ENCODE measurements around the gene PPP1R16B. TPM values are rescaled to one million over a fixed set of nuclear protein-coding genes. Genes with fewer than 3 reads are reported as not detected.

PPP1R16B gene
- total and polyA plus RNA-seq, 10 of the 15 experiments (the other 5 are each of a cell fraction or from before 2014, with no cell fraction given) = 13.4 to 90.2 (median 66.7) TPM

- peak in 1 of 2 experiments; percentile 39; a peak in 1 of 4 replicates for TF ChIP-seq IKZF2 (IDR thresholded peaks at IDR 0.05)
- TF ChIP-seq EP300 (IDR thresholded peaks at IDR 0.05; ENCODE audit: borderline replicate concordance in 1 of 2, control insufficient read depth in 1 of 2, low read depth in 2 of 2, low read length in 2 of 2) = peak in 1 of 2 experiments; percentile 56; a peak in 2 of 4 replicates
- peak; percentile 14; the same call in 1 of the 2 replicates for TF ChIP-seq DPF2 (IDR thresholded peaks at IDR 0.05)
- no peak for TF ChIP-seq E2F4 (IDR thresholded peaks at IDR 0.05; ENCODE audit: low read depth, low read length)
- no peak for TF ChIP-seq EZH2 (IDR thresholded peaks at IDR 0.05; ENCODE audit: borderline replicate concordance, control insufficient read depth, low read depth, low read length)
- no peak for TF ChIP-seq SREBF2 (IDR thresholded peaks at IDR 0.05; ENCODE audit: low read length)
- 0 out of 2 replicates have a peak, but pooled peaks have one; percentile 37 for TF ChIP-seq ATF2 (IDR thresholded peaks at IDR 0.05; ENCODE audit: low read length)
- TF ChIP-seq ZNF592 (IDR thresholded peaks at IDR 0.05) = no peak
- peak; percentile 24 for TF ChIP-seq USF1 (IDR thresholded peaks at IDR 0.05; ENCODE audit: borderline replicate concordance, extremely low read length, insufficient read depth, low read depth, low read length)
- TF ChIP-seq TBL1XR1 (IDR thresholded peaks at IDR 0.05; ENCODE audit: low read depth, low read length) = no peak
- TF ChIP-seq CBFB (IDR thresholded peaks at IDR 0.05; ENCODE audit: low read depth) = peak; percentile 27; the same call in 1 of the 2 replicates
- TF ChIP-seq NFYB (IDR thresholded peaks at IDR 0.05; ENCODE audit: insufficient read depth, low read depth, low read length) = no peak
- TF ChIP-seq MAX (IDR thresholded peaks at IDR 0.05; ENCODE audit: low read depth, low read length) = peak; percentile 47; the same call in 1 of the 2 replicates
- TF ChIP-seq SMC3 (IDR thresholded peaks at IDR 0.05; ENCODE audit: borderline replicate concordance, low read length) = 0 out of 2 replicates have a peak, but pooled peaks have one; percentile 20
- TF ChIP-seq EED (IDR thresholded peaks at IDR 0.05; ENCODE audit: low read depth) = peak; percentile 49; the same call in 1 of the 2 replicates
- no peak for TF ChIP-seq RFX5 (IDR thresholded peaks at IDR 0.05; ENCODE audit: low read depth, low read length)
- TF ChIP-seq JUND (IDR thresholded peaks at IDR 0.05; ENCODE audit: low read depth, low read length) = no peak
- TF ChIP-seq SIN3A (IDR thresholded peaks at IDR 0.05; ENCODE audit: low read depth, low read length) = peak; percentile 53; the same call in 1 of the 2 replicates
- TF ChIP-seq RAD51 (IDR thresholded peaks at IDR 0.05) = peak; percentile 80
- 0 out of 2 replicates have a peak, but pooled peaks have one; percentile 27 for TF ChIP-seq BACH1 (IDR thresholded peaks at IDR 0.05; ENCODE audit: borderline replicate concordance)
- TF ChIP-seq NR2F1 (conservative IDR thresholded peaks at IDR 0.05) = no peak
- peak; percentile 96 for TF ChIP-seq ZNF384 (IDR thresholded peaks at IDR 0.05; ENCODE audit: borderline replicate concordance, low read depth, low read length)
- TF ChIP-seq BCL11A (IDR thresholded peaks at IDR 0.05; ENCODE audit: low read depth, low read length) = 0 out of 2 replicates have a peak, but pooled peaks have one; percentile 34
Measured at GRCh38 chr20:38859070-38859690, 53.7 kb downstream of the PPP1R16B start (continued).

Data from GM12878 (cell line).